Measurements from ENCODE around the gene EDA.

The EDA gene

DNA sequence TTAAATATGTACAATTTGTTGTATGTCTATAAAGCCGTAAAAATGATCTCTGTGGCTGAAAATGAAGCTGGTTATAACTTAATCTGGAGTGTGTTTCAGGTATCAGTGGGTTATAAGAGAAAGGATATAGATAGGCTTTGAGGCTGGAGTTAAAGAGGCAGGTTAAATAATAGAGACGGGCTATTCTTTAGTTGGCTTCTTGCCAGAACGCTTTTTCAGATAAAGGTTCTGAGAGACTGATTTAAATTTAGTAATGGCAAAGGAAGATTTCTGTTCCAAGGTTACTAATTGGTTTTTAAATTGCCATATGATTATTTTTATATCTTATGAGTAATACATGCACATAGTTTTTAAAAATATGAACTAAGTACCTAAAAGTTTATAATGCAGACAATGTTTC is 316.4 kb downstream of the EDA start:
- no peak overlapping the region for H3K4me3 ChIP-seq (ENCODE audit: low read depth, low read length)
- no peak overlapping the region for H3K9ac ChIP-seq (ENCODE audit: low read length)
- H3K36me3 ChIP-seq (ENCODE audit: control insufficient read depth, insufficient read depth, low read length), result no peaks in the 10 kb centered on the region
- peaks cover 2% of the 10 kb centered on the region; the same call in 1 of the 2 replicates for H3K9me3 ChIP-seq (ENCODE audit: control insufficient read depth, insufficient read depth, low read depth, low read length)
- H3K27me3 ChIP-seq (ENCODE audit: control insufficient read depth, insufficient read depth, low read length), result no peaks in the 10 kb centered on the region
- no peaks in the 10 kb centered on the region for H3K4me1 ChIP-seq (ENCODE audit: control insufficient read depth, insufficient read depth, low read length)
- H3K27ac ChIP-seq (ENCODE audit: low read depth, low read length), result no peak overlapping the region

DNA sequence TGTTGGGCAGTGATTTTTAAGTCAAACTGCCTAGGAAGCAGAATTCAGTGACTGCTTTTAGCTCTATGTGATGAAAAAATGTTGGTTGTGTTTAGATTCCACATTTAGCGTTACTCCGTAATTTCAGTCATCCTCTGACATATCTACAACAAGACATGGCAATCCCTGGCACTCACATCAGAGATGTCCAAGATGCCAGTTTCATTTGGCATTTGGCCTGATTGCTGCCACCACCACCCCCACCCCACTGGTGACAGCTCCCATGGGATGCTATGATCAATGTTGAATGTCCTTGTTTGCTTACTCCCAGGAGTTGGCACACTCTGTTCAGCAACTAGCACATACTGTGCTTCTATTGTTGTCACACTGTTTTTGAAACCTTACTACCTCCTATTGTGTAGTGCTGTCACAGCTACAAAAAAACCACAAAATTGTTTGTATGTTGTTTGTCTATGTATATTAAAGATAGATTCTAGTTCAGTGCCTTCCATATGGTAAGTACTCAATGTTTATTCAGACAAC is 332.4 kb downstream of the EDA start:
- Histone ChIP-seq H3K4me1 (ENCODE audit: control insufficient read depth, insufficient read depth, low read length) (no peaks in the 10 kb centered on the region), H3K36me3 (ENCODE audit: control insufficient read depth, insufficient read depth, low read length) (no peaks in the 10 kb centered on the region), H3K27me3 (ENCODE audit: control insufficient read depth, insufficient read depth, low read length) (no peaks in the 10 kb centered on the region), H3K4me3 (ENCODE audit: low read depth, low read length) (no peak overlapping the region), H3K27ac (ENCODE audit: low read depth, low read length) (no peak overlapping the region), H3K9me3 (ENCODE audit: control insufficient read depth, insufficient read depth, low read depth, low read length) (peaks cover 27% of the 10 kb centered on the region; the same call in 1 of the 2 replicates), H3K9ac (ENCODE audit: low read length) (no peak overlapping the region)

DNA sequence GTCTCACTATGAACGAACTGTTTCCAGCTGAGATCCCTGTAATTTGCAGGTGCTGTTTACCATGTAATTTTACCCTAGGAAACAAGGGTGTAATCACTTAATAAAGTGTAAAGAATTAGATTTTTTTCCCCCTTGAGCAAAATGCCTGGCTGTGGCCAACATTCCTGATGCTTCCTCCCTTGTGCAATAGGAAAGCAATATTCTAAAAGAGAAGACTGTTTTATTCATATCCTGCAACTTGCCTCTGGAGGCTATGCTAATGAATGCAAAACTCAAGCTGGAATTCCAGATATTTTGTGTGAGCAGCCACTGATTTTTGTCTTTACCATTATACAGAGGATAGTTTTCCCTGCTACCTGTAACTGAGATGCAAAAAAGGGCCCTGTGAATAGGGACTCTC is 335.8 kb downstream of the EDA start:
- H3K9ac ChIP-seq (ENCODE audit: low read length), result no peak overlapping the region
- no peak overlapping the region for H3K27ac ChIP-seq (ENCODE audit: low read depth, low read length)
- H3K36me3 ChIP-seq (ENCODE audit: control insufficient read depth, insufficient read depth, low read length), result no peaks in the 10 kb centered on the region
- no peaks in the 10 kb centered on the region for H3K27me3 ChIP-seq (ENCODE audit: control insufficient read depth, insufficient read depth, low read length)
- no peaks in the 10 kb centered on the region for H3K4me1 ChIP-seq (ENCODE audit: control insufficient read depth, insufficient read depth, low read length)
- H3K9me3 ChIP-seq (ENCODE audit: control insufficient read depth, insufficient read depth, low read depth, low read length), result peaks cover 14% of the 10 kb centered on the region; the same call in 1 of the 2 replicates
- H3K4me3 ChIP-seq (ENCODE audit: low read depth, low read length), result no peak overlapping the region

DNA sequence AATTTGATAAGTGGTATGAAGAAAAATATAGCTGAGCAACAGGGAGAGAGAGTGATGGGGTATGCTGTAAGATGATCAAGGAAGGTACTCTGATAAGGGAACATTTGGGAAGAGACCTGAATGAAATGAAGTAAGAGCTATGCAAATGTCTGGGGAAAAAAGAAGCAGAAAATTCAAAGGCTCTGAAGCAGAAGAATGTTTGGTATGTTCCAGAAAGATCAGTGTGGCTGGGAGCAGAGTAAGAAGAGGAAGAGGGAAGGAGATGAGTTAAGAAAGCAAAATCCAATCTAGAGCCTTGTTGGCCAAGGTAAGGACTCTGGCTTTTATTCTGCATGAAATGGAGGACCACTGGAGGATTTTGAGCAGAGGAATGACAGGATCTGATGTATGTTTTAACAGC is 343.8 kb downstream of the EDA start:
- no peak overlapping the region for H3K27ac ChIP-seq (ENCODE audit: low read depth, low read length)
- no peak overlapping the region for H3K4me3 ChIP-seq (ENCODE audit: low read depth, low read length)
- H3K36me3 ChIP-seq (ENCODE audit: control insufficient read depth, insufficient read depth, low read length), result no peaks in the 10 kb centered on the region
- no peaks in the 10 kb centered on the region for H3K27me3 ChIP-seq (ENCODE audit: control insufficient read depth, insufficient read depth, low read length)
- no peak overlapping the region for H3K9ac ChIP-seq (ENCODE audit: low read length)
- peaks cover 3% of the 10 kb centered on the region; the same call in 1 of the 2 replicates for H3K4me1 ChIP-seq (ENCODE audit: control insufficient read depth, insufficient read depth, low read length)
- peaks cover 6% of the 10 kb centered on the region; the same call in 1 of the 2 replicates for H3K9me3 ChIP-seq (ENCODE audit: control insufficient read depth, insufficient read depth, low read depth, low read length)

DNA sequence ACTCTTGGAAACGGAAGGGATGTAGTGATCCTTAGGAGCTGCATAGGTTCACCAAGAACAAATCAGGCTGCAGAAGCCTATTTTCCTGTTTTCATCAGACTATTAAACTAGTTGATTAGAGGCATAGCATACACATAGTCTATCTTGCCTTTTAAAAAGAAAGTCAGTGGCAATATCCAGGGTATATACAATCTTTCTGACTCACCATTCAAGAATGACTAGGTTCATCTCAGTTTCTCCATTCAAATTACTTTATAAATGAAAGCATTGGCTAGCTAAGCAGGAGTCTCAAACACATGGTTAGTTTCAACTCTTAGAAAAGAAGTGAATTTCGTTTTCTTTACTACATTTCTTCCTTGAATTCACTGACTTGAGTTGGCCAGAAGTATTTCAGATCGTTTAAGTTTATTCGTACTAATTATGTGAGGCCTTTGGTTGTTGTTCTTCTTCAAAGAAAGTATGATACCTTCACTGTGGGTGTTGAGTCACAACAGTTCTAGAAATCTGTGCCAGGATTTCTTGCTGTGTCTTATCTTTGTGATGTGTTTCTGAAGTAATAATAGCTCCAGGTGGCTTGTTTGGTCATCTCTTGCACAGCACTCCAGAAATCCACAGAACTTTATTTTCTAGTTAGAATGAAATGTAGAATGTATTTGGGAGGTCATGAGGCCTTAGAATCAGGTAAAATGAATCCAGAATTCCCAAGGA is 345.6 kb downstream of the EDA start:
- Histone ChIP-seq H3K27me3 (ENCODE audit: control insufficient read depth, insufficient read depth, low read length) (no peaks in the 10 kb centered on the region), H3K4me1 (ENCODE audit: control insufficient read depth, insufficient read depth, low read length) (peaks cover 3% of the 10 kb centered on the region; the same call in 1 of the 2 replicates), H3K9ac (ENCODE audit: low read length) (no peak overlapping the region), H3K36me3 (ENCODE audit: control insufficient read depth, insufficient read depth, low read length) (no peaks in the 10 kb centered on the region), H3K4me3 (ENCODE audit: low read depth, low read length) (no peak overlapping the region), H3K9me3 (ENCODE audit: control insufficient read depth, insufficient read depth, low read depth, low read length) (peaks cover 6% of the 10 kb centered on the region; the same call in 1 of the 2 replicates), H3K27ac (ENCODE audit: low read depth, low read length) (no peak overlapping the region)

DNA sequence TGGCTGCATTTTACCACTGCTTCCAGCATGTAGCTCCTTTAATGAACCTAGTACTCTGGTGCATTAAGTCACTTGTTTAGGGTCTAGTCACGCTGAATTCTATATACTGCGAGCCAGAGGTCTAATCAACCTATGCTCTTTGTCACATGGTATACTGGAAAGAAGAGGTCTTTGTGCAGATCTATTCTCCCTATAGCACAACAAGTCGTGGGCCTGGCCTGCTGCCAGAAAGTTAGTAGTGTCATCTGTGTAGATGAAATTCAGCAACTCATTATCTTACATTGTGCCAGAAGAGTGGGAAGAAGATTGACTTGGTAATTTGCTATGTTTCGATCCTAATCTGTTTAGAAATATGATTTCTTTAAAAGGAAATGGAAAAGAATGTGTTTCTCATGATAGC is 353.0 kb downstream of the EDA start:
- no peak overlapping the region for H3K9ac ChIP-seq (ENCODE audit: low read length)
- H3K36me3 ChIP-seq (ENCODE audit: control insufficient read depth, insufficient read depth, low read length), result no peaks in the 10 kb centered on the region
- no peaks in the 10 kb centered on the region; the same call in 1 of the 2 replicates for H3K4me1 ChIP-seq (ENCODE audit: control insufficient read depth, insufficient read depth, low read length)
- no peaks in the 10 kb centered on the region for H3K27me3 ChIP-seq (ENCODE audit: control insufficient read depth, insufficient read depth, low read length)
- H3K9me3 ChIP-seq (ENCODE audit: control insufficient read depth, insufficient read depth, low read depth, low read length), result no peaks in the 10 kb centered on the region; the same call in 1 of the 2 replicates
- no peak overlapping the region for H3K27ac ChIP-seq (ENCODE audit: low read depth, low read length)
- H3K4me3 ChIP-seq (ENCODE audit: low read depth, low read length), result no peak overlapping the region

DNA sequence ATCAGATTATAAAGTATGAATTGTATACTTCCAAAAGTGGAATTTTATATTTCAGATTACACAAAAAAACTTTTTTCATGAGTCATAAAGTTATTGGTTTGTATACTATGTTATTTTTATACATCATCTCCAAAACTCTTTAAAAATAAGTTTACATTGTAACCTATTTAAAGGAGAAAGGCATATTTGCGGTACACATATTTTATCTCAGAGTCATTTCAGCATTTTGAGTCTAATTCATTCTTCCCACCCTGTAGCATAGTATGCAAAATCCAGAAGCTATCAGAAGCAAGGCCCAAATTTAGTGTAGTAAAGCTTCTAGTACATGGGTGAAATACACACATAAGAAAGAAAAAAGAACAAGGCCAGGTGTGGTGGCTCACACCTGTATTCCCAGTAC is 353.5 kb downstream of the EDA start:
- H3K36me3 ChIP-seq (ENCODE audit: control insufficient read depth, insufficient read depth, low read length), result no peaks in the 10 kb centered on the region
- no peak overlapping the region for H3K4me3 ChIP-seq (ENCODE audit: low read depth, low read length)
- H3K9ac ChIP-seq (ENCODE audit: low read length), result no peak overlapping the region
- no peaks in the 10 kb centered on the region; the same call in 1 of the 2 replicates for H3K9me3 ChIP-seq (ENCODE audit: control insufficient read depth, insufficient read depth, low read depth, low read length)
- H3K27me3 ChIP-seq (ENCODE audit: control insufficient read depth, insufficient read depth, low read length), result no peaks in the 10 kb centered on the region
- H3K27ac ChIP-seq (ENCODE audit: low read depth, low read length), result no peak overlapping the region
- H3K4me1 ChIP-seq (ENCODE audit: control insufficient read depth, insufficient read depth, low read length), result no peaks in the 10 kb centered on the region; the same call in 1 of the 2 replicates

DNA sequence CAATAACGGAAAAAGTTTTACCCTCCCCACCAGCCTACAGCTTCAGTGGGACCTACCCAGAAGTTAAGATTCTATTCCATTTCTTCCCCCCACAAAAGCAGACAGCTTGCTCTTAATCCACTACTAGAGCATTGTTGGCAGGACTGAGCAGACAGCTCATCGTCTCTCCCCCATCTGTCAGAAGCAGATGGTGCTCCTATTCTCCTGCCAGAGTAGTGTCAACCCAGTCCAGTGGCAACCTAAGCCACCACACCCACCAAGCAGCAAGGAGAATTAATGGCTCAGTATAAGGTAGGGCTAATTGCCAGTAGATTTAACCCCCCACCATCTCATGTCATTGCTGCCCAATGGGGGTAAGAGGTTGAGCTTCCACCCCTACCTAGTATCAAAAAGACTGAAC is 371.8 kb downstream of the EDA start:
- no peaks in the 10 kb centered on the region; the same call in 1 of the 2 replicates for H3K9me3 ChIP-seq (ENCODE audit: control insufficient read depth, insufficient read depth, low read depth, low read length)
- H3K4me3 ChIP-seq (ENCODE audit: low read depth, low read length), result no peak overlapping the region
- no peaks in the 10 kb centered on the region for H3K4me1 ChIP-seq (ENCODE audit: control insufficient read depth, insufficient read depth, low read length)
- no peak overlapping the region for H3K9ac ChIP-seq (ENCODE audit: low read length)
- no peaks in the 10 kb centered on the region for H3K27me3 ChIP-seq (ENCODE audit: control insufficient read depth, insufficient read depth, low read length)
- no peaks in the 10 kb centered on the region for H3K36me3 ChIP-seq (ENCODE audit: control insufficient read depth, insufficient read depth, low read length)
- no peak overlapping the region for H3K27ac ChIP-seq (ENCODE audit: low read depth, low read length)

DNA sequence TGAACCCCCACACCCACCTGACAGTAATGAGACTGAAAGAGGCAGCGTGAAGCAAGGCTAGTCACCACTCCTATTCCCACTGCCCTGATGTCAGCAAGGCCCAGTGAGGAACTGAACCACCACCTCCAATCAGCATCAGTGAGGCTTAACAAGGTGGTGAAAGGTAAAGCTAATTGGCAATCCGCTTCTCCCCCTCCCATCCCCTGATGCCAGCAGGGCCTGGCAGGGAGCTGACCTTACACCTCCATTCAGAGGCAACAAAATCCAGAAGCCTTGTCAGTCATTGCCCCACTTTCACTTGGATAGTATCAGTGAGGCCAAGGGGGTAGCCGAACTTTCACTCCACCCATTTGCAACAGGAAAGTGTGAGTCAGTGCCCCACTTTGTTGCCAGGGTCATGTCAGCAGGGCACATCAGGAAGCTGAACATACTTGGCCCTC is 373.1 kb downstream of the EDA start:
- H3K9ac ChIP-seq (ENCODE audit: low read length), result no peak overlapping the region

DNA sequence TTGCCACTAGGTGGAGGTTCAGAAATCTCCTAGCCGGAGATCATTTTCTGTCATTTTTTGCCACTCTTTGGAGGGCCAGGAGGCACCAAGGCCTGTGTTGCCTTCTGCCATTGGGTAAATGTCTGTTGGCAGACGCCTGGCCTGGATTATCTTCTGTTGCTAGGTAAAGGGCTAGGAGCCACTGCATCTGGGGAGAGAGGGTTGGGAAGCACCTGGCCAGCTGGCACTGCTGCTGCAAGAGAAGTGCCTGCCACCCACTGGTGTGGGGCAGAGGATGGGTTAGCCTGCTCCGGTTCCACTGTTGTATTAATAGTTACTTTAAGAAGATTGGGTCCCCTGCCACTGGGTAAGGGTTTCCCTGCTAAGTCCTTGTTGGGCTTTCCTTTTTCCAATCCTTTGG is 375.8 kb downstream of the EDA start:
- no peak overlapping the region for H3K27ac ChIP-seq (ENCODE audit: low read depth, low read length)
- no peaks in the 10 kb centered on the region for H3K27me3 ChIP-seq (ENCODE audit: control insufficient read depth, insufficient read depth, low read length)
- H3K9ac ChIP-seq (ENCODE audit: low read length), result no peak overlapping the region
- H3K36me3 ChIP-seq (ENCODE audit: control insufficient read depth, insufficient read depth, low read length), result no peaks in the 10 kb centered on the region
- peaks cover 6% of the 10 kb centered on the region; the same call in 1 of the 2 replicates for H3K9me3 ChIP-seq (ENCODE audit: control insufficient read depth, insufficient read depth, low read depth, low read length)
- H3K4me3 ChIP-seq (ENCODE audit: low read depth, low read length), result no peak overlapping the region
- H3K4me1 ChIP-seq (ENCODE audit: control insufficient read depth, insufficient read depth, low read length), result no peaks in the 10 kb centered on the region

More for the DNA sequence above, 373.1 kb downstream of the EDA start:
- no peaks in the 10 kb centered on the region; the same call in 1 of the 2 replicates for H3K9me3 ChIP-seq (ENCODE audit: control insufficient read depth, insufficient read depth, low read depth, low read length)
- H3K27ac ChIP-seq (ENCODE audit: low read depth, low read length), result no peak overlapping the region
- H3K4me1 ChIP-seq (ENCODE audit: control insufficient read depth, insufficient read depth, low read length), result no peaks in the 10 kb centered on the region
- no peaks in the 10 kb centered on the region for H3K27me3 ChIP-seq (ENCODE audit: control insufficient read depth, insufficient read depth, low read length)
- H3K36me3 ChIP-seq (ENCODE audit: control insufficient read depth, insufficient read depth, low read length), result no peaks in the 10 kb centered on the region
- H3K4me3 ChIP-seq (ENCODE audit: low read depth, low read length), result no peak overlapping the region

DNA sequence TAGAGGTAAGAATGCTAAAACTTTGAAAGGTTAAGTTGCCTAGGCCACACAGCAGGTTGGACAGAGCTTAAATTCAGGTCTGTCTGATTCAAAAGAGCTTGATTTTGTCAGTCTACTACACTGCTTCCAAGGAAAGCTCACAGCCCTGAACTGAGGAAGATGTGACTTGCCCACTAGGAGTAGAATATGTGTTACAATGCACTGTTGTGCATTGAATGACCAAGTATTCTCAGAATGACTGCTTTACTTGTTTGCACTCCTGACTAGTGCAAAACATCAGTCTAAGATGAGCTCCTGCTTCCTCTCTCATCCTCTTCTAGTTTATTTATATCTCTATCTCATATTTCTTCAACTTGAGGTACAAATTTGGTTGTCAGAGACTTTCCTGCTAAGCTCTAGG is 377.6 kb downstream of the EDA start:
- no peak overlapping the region for H3K9ac ChIP-seq (ENCODE audit: low read length)
- no peaks in the 10 kb centered on the region for H3K4me1 ChIP-seq (ENCODE audit: control insufficient read depth, insufficient read depth, low read length)
- H3K27ac ChIP-seq (ENCODE audit: low read depth, low read length), result no peak overlapping the region
- H3K9me3 ChIP-seq (ENCODE audit: control insufficient read depth, insufficient read depth, low read depth, low read length), result peaks cover 23% of the 10 kb centered on the region; the same call in 1 of the 2 replicates
- H3K4me3 ChIP-seq (ENCODE audit: low read depth, low read length), result no peak overlapping the region
- no peaks in the 10 kb centered on the region for H3K27me3 ChIP-seq (ENCODE audit: control insufficient read depth, insufficient read depth, low read length)
- no peaks in the 10 kb centered on the region for H3K36me3 ChIP-seq (ENCODE audit: control insufficient read depth, insufficient read depth, low read length)
